Chondrocyte (in vitro differentiated cells): Measurements from ENCODE around the gene CAP1. TPM values are rescaled to one million over a fixed set of nuclear protein-coding genes. Genes with fewer than 3 reads are reported as not detected.

Experiments used
- DNase-seq: peaks from one replicate; pipeline ENCODE4 v3.0.0; 2021; ENCODE audit warnings: mixed read lengths, low spot score
- H3K27ac Mint-ChIP-seq: one replicate; pipeline ENCODE4 v1.8.0; 2021; ENCODE audit warnings: mild to moderate bottlenecking, moderate library complexity, mixed read lengths; ENCODE audit not compliant: unreplicated experiment
- H3K27me3 Mint-ChIP-seq: 2 replicates; pipeline ENCODE4 v1.8.0; 2021; ENCODE audit warnings: low read depth, mixed read lengths
- H3K36me3 Mint-ChIP-seq: 2 replicates; pipeline ENCODE4 v1.8.0; 2021; ENCODE audit warnings: low read depth, mixed read lengths
- H3K4me1 Mint-ChIP-seq: 2 replicates; pipeline ENCODE4 v1.8.0; 2021; ENCODE audit warnings: low read depth, mild to moderate bottlenecking, mixed read lengths
- H3K4me3 Mint-ChIP-seq: one replicate; pipeline ENCODE4 v1.8.0; 2021; ENCODE audit warnings: mild to moderate bottlenecking, moderate library complexity, mixed read lengths; ENCODE audit not compliant: unreplicated experiment
- H3K9me3 Mint-ChIP-seq: 2 replicates; pipeline ENCODE4 v1.8.0; 2021; ENCODE audit warnings: low read depth, mixed read lengths
- total RNA-seq: library from RNA; stranded (reverse); gene quantifications from 3 replicates; pipeline ENCODE4 v1.2.1, GENCODE V29; 2021
- TF ChIP-seq, protein P1 (sequence below): fragments of 200-600 bp; sonication (generic); IDR thresholded peaks from 2 replicates; pipeline ENCODE4 v1.5.0; 2021; ENCODE audit warnings: antibody characterized with exemption, mild to moderate bottlenecking, moderate library complexity

Gene CAP1
- total RNA-seq, 1 donor from 2014 or later, result 576 TPM

DNA sequence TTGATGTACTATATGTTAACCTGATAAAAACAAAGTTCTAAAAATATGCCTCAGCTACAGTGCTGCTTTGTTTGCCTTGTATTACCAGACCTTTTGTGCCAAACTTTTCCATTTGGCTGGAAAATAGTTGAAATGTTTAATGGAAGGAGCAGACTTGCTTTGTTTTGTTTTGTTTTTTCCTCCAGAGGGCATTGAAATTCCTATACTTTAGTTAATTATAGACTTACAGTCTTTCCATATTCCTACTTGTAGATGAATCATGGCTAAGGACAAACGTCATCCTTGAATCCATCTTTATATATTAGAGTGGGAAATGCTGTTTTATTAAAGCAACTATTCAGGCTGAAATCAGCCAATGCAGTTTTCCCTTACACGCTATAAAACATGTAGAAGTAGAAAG lies 6.7 kb downstream of the CAP1 start:
- Mint-ChIP-seq H3K4me3 (no peak overlapping the region), H3K9me3 (no peaks in the 10 kb centered on the region), H3K27me3 (no peaks in the 10 kb centered on the region), H3K4me1 (peaks cover 83% of the 10 kb centered on the region), H3K36me3 (peaks cover 12% of the 10 kb centered on the region), H3K27ac (peak overlapping the region; percentile 83)
- no peak for DNase-seq
- TF ChIP-seq, protein P1, sequence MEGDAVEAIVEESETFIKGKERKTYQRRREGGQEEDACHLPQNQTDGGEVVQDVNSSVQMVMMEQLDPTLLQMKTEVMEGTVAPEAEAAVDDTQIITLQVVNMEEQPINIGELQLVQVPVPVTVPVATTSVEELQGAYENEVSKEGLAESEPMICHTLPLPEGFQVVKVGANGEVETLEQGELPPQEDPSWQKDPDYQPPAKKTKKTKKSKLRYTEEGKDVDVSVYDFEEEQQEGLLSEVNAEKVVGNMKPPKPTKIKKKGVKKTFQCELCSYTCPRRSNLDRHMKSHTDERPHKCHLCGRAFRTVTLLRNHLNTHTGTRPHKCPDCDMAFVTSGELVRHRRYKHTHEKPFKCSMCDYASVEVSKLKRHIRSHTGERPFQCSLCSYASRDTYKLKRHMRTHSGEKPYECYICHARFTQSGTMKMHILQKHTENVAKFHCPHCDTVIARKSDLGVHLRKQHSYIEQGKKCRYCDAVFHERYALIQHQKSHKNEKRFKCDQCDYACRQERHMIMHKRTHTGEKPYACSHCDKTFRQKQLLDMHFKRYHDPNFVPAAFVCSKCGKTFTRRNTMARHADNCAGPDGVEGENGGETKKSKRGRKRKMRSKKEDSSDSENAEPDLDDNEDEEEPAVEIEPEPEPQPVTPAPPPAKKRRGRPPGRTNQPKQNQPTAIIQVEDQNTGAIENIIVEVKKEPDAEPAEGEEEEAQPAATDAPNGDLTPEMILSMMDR, result no peak

DNA sequence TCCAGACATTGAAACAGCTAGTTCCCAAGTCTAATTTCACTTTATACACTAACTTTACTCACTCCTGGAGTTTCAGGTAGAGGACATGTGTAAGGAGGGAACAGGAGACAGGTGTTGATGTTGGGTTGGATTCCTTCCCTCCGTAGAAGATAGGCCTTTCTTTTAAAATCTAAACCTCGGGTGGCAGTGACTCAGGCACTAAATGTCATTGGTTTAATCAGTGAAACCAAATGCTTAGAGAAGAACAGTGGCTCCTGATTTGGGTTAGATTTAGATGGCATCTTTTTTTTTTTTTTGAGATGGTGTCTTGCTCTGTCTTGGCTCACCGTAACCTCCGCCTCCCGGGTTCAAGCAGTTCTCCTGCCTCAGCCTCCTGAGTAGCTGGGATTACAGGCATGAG lies 7.2 kb downstream of the CAP1 start:
- H3K27ac Mint-ChIP-seq, result peak overlapping the region; percentile 83
- H3K4me1 Mint-ChIP-seq, result peaks cover 79% of the 10 kb centered on the region
- no peak overlapping the region for H3K4me3 Mint-ChIP-seq
- TF ChIP-seq, protein P1, result no peak
- no peak for DNase-seq
- no peaks in the 10 kb centered on the region for H3K27me3 Mint-ChIP-seq
- H3K9me3 Mint-ChIP-seq, result no peaks in the 10 kb centered on the region
- peaks cover 7% of the 10 kb centered on the region for H3K36me3 Mint-ChIP-seq

DNA sequence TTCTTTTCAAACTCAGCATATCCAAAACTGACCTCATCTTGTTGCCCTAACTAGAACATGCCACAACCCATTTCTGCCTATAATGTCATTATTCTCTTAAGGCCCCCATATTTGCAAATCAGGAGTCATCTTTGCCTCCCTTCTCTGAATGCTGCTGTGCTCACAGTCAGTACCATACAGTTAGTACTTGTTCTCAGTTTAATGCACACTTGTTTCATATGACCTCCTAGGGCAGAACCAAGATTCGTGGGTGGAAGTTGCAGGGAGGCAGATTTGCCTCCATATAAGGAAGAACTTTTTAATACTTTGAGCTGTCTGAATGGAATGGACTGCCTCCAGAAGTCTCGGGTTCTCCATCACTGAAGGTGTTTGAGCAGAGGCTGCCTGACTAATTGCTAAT lies 9.2 kb downstream of the CAP1 start:
- no peak overlapping the region for H3K4me3 Mint-ChIP-seq
- H3K36me3 Mint-ChIP-seq, result peaks cover 5% of the 10 kb centered on the region
- no peak for DNase-seq
- H3K9me3 Mint-ChIP-seq, result no peaks in the 10 kb centered on the region
- peaks cover 72% of the 10 kb centered on the region for H3K4me1 Mint-ChIP-seq
- peak overlapping the region; percentile 74 for H3K27ac Mint-ChIP-seq
- no peaks in the 10 kb centered on the region for H3K27me3 Mint-ChIP-seq
- TF ChIP-seq, protein P1, result no peak

DNA sequence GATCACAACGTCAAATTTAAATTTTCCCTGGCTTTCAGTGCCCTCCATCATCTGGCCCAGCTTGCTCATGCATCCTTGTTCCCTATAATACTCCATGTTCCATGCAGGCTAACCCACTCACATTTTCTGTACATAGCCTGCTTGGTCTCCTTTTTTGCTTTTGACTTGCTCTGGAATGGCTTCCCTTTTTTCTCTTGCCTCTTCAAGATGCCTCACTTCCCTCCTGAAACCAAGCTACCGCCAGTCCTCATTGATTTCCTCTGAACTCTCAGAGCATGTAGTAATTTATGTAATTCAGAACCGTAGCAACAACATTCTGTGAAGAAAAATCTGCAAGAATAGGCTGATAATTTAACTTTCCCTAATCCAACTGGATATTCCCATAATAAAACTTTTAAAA lies 10.3 kb downstream of the CAP1 start:
- H3K27ac Mint-ChIP-seq, result peak overlapping the region; percentile 34
- H3K36me3 Mint-ChIP-seq, result peaks cover 5% of the 10 kb centered on the region
- no peak overlapping the region for H3K4me3 Mint-ChIP-seq
- H3K4me1 Mint-ChIP-seq, result peaks cover 68% of the 10 kb centered on the region
- H3K9me3 Mint-ChIP-seq, result no peaks in the 10 kb centered on the region
- TF ChIP-seq, protein P1, result no peak
- DNase-seq, result no peak
- H3K27me3 Mint-ChIP-seq, result no peaks in the 10 kb centered on the region

DNA sequence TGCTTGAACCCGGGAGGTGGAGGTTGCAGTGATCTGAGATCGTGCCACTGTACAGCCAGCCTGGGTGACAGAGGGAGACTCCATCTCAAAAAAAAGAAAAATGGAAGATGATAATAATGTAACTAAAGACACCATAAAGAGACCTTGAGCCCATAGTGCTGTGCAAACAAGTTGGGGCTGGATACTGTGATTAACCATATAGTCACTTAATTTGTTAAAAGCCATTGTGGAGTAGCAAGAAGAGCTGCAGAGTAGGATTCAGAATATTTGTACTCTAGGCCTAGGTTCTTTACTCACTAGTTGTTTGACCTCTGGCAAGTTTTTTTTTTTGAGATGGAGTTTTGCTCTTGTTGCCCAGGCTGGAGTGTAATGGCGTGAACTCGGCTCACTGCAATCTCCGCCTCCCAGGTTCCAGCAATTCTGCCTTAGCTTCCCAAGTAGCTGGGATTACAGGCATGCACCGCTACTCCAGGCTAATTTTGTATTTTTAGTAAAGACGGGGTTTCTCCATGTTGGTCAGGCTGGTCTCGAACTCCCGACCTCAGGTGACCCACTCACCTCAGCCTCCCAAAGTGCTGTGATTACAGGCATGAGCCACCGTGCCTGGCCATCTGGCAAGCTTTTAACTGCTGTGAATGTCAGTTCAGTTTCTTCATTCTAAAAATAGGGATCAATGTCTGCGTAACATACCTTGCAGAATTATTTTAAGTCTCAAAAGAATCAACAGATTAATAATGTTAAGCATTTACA lies 12.8 kb downstream of the CAP1 start:
- Mint-ChIP-seq H3K27ac (no peak overlapping the region), H3K4me3 (no peak overlapping the region), H3K36me3 (peaks cover 9% of the 10 kb centered on the region), H3K4me1 (peaks cover 68% of the 10 kb centered on the region), H3K9me3 (no peaks in the 10 kb centered on the region), H3K27me3 (no peaks in the 10 kb centered on the region)
- DNase-seq, result no peak
- TF ChIP-seq, protein P1, result no peak
